ENCODE measurements around the gene CTIF. TPM values are rescaled to one million over a fixed set of nuclear protein-coding genes. Genes with fewer than 3 reads are reported as not detected.

CTIF gene
- polyA plus RNA-seq, 1 donor from 2014 or later: 50.2 TPM

- no peak overlapping the region for H3K27ac ChIP-seq (ENCODE audit: low read length)
- no peaks in the 10 kb centered on the region for H3K9me2 ChIP-seq (ENCODE audit: insufficient read depth, low read length)
- H4K20me1 ChIP-seq (ENCODE audit: insufficient read depth): no peaks in the 10 kb centered on the region
- TF ChIP-seq RAD21 (conservative IDR thresholded peaks at IDR 0.05): no peak
- TF ChIP-seq TAF1 (IDR thresholded peaks at IDR 0.05; ENCODE audit: low read depth): no peak
- TF ChIP-seq POLR2AphosphoS5 (IDR thresholded peaks at IDR 0.05): no peak
- TF ChIP-seq EZH2 (IDR thresholded peaks at IDR 0.05; ENCODE audit: borderline replicate concordance, insufficient read depth, low read length, poor library complexity, severe bottlenecking): no peak
- TF ChIP-seq CTCF (IDR thresholded peaks at IDR 0.05; ENCODE audit: poor library complexity, severe bottlenecking): no peak
- no peak for TF ChIP-seq MXI1 (conservative IDR thresholded peaks at IDR 0.05; ENCODE audit: poor library complexity, severe bottlenecking)
- TF ChIP-seq REST (IDR thresholded peaks at IDR 0.05; ENCODE audit: borderline replicate concordance): no peak
- TF ChIP-seq SMC3 (conservative IDR thresholded peaks at IDR 0.05; ENCODE audit: poor library complexity): no peak
- TF ChIP-seq EP300 (conservative IDR thresholded peaks at IDR 0.05; ENCODE audit: poor library complexity, severe bottlenecking): no peak
- no peaks in the 10 kb centered on the region for H3K79me2 ChIP-seq (replicated peaks; ENCODE audit: insufficient read depth, low read length)
- no peaks in the 10 kb centered on the region for H3K9me3 ChIP-seq (ENCODE audit: low read length)
- no peak overlapping the region for H3K9ac ChIP-seq (ENCODE audit: low read length)
- H3F3A ChIP-seq (ENCODE audit: insufficient read depth, low read length, poor library complexity, severe bottlenecking): no peaks in the 10 kb centered on the region
- no peaks in the 10 kb centered on the region for H3K36me3 ChIP-seq (ENCODE audit: insufficient read depth, low read length)
- H3K4me2 ChIP-seq (ENCODE audit: low read length): no peak overlapping the region
- H3K4me3 ChIP-seq (ENCODE audit: low read length): no peak overlapping the region
- H3K27me3 ChIP-seq (ENCODE audit: insufficient read depth, low read depth, low read length): no peaks in the 10 kb centered on the region
- no peak overlapping the region for H2AFZ ChIP-seq (ENCODE audit: low read depth, low read length)
These were observed 247.8 kb downstream of the CTIF start for GRCh38 chr18:48786455-48787202.

- Histone ChIP-seq H2AFZ (ENCODE audit: low read depth, low read length) (no peak overlapping the region), H3K27me3 (ENCODE audit: insufficient read depth, low read depth, low read length) (no peaks in the 10 kb centered on the region), H3K36me3 (ENCODE audit: insufficient read depth, low read length) (no peaks in the 10 kb centered on the region), H3K9me3 (ENCODE audit: low read length) (no peaks in the 10 kb centered on the region), H3K9ac (ENCODE audit: low read length) (no peak overlapping the region), H3F3A (ENCODE audit: insufficient read depth, low read length, poor library complexity, severe bottlenecking) (no peaks in the 10 kb centered on the region), H3K27ac (ENCODE audit: low read length) (no peak overlapping the region), H4K20me1 (ENCODE audit: insufficient read depth) (no peaks in the 10 kb centered on the region), H3K9me2 (ENCODE audit: insufficient read depth, low read length) (no peaks in the 10 kb centered on the region), H3K4me3 (ENCODE audit: low read length) (no peak overlapping the region), H3K4me2 (ENCODE audit: low read length) (no peak overlapping the region), H3K79me2 (replicated peaks; ENCODE audit: insufficient read depth, low read length) (no peaks in the 10 kb centered on the region)
- TF ChIP-seq REST (IDR thresholded peaks at IDR 0.05; ENCODE audit: borderline replicate concordance) (no peak), POLR2AphosphoS5 (IDR thresholded peaks at IDR 0.05) (no peak), MXI1 (conservative IDR thresholded peaks at IDR 0.05; ENCODE audit: poor library complexity, severe bottlenecking) (no peak), SMC3 (conservative IDR thresholded peaks at IDR 0.05; ENCODE audit: poor library complexity) (no peak), EP300 (conservative IDR thresholded peaks at IDR 0.05; ENCODE audit: poor library complexity, severe bottlenecking) (no peak), CTCF (IDR thresholded peaks at IDR 0.05; ENCODE audit: poor library complexity, severe bottlenecking) (no peak), EZH2 (IDR thresholded peaks at IDR 0.05; ENCODE audit: borderline replicate concordance, insufficient read depth, low read length, poor library complexity, severe bottlenecking) (no peak), RAD21 (conservative IDR thresholded peaks at IDR 0.05) (no peak), TAF1 (IDR thresholded peaks at IDR 0.05; ENCODE audit: low read depth) (no peak)
These were observed 248.6 kb downstream of the CTIF start for GRCh38 chr18:48787203-48788151.

Measured in neural cell (in vitro differentiated cells).